AG04450 (cell line): Measurements from ENCODE around the gene LSS. TPM values are rescaled to one million over a fixed set of nuclear protein-coding genes. Genes with fewer than 3 reads are reported as not detected.

Experiments
- CTCF ChIA-PET: fragments of 300-600, 350-600 bp; formaldehyde crosslinking; extraction: SDS; loops from one replicate; lab custom pipeline; 2022; ENCODE audit warnings: antibody characterized with exemption, inconsistent platforms; lab: Charles Lee
- POLR2A ChIA-PET: fragments of 350-600 bp; formaldehyde crosslinking; extraction: SDS; loops from one replicate; lab custom pipeline; 2021; ENCODE audit warnings: antibody characterized with exemption, inconsistent platforms; lab: Yijun Ruan, JAX
- DNase-seq: peaks from one replicate; pipeline ENCODE4 v3.0.0-alpha.2; 2011; ENCODE audit warnings: low read depth, low spot score
- H3K27ac ChIP-seq: one replicate; pipeline ENCODE4 v1.5.1; 2012; ENCODE audit warnings: low read depth, low read length, control low read depth
- H3K27me3 ChIP-seq: one replicate; pipeline ENCODE4 v1.6.0; 2012; ENCODE audit warnings: low read length; ENCODE audit not compliant: control insufficient read depth, insufficient read depth
- H3K4me3 ChIP-seq: 2 replicates; pipeline ENCODE4 v1.5.1; 2011; ENCODE audit warnings: mild to moderate bottlenecking, low read depth, low read length, control low read depth
- H3K9me3 ChIP-seq: 2 replicates; pipeline ENCODE4 v1.5.1; 2012; ENCODE audit warnings: low read length; ENCODE audit not compliant: control insufficient read depth, insufficient read depth
- CTCF ChIP-seq: IDR thresholded peaks from 2 replicates; pipeline ENCODE4 v1.5.1; 2011; ENCODE audit warnings: low read depth, low read length, control low read depth, inconsistent platforms
- polyA plus RNA-seq: library from polyadenylated mRNA; depleted of rRNA; stranded (reverse); fragments of >200 nt; gene quantifications from 2 replicates; pipeline ENCODE4 v1.2.3, GENCODE V29; 2011

The LSS gene
- polyA plus RNA-seq, 1 experiment = 49.0 TPM

DNA sequence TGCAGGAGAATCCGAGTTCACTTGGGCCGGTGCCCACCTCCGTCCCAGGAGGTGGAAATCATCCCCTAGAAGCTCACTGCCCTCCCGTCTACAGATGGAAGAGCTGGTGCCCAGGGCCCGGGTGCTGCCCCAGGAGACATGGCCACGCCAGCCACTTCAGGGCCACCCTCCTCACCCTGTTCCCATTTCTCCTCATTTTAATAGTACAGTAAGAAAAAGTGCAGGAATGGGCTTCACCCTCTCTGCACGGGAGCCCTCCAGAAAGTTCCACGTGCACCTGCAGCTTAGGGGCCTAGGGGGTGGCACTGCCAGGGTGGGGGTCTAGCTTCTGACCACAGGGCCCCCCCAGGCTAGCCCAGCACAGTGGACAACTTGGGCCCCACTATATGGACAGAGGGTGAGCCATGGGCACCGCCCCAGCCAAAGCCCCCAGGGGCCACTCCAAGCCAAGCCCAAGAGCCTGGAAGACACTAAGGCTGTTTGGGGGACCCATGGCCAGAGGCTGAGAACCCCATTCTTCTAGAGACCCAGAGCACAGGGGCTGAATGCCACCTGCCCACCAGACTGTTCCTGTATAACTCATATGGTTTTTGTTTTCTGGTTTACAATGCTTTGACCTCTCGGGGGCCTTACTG, 69.8 kb downstream of the LSS start:
- Histone ChIP-seq H3K4me3 (no peak overlapping the region), H3K27me3 (peaks cover 18% of the 10 kb centered on the region), H3K27ac (no peak overlapping the region), H3K9me3 (peaks cover 6% of the 10 kb centered on the region; the same call in 1 of the 2 replicates)
- POLR2A ChIA-PET = no interaction called here
- no peak for TF ChIP-seq CTCF
- DNase-seq = no peak
- CTCF ChIA-PET = interaction anchor here (1.1 kb wide), 1 partner anchor 16 kb away, joined by 3 read pairs; no protein-coding TSS in a partner anchor

DNA sequence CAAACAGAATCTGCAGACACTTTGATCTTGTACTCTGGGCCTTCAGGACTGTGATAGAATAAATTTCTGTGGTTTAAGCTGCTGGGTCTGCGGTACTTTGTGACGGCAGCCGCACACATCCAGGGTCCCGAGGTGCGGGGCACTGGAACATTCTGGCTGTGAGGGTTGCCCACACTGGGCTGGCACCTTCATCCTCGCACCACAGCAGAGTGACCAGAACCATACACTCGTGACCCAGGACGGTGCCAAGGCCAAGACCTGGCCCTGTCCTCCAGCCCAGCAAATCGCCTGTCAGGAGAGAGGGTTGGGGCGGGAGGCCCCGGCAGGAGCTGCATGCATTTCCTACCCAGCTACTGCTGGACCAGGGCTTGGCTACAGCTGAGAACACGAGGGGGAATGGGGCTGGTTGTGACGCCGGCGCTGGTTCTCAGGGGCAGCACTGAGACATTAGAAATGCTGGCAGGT, 70.6 kb downstream of the LSS start:
- no peak for DNase-seq
- CTCF ChIA-PET = interaction anchor here (1.1 kb wide), 1 partner anchor 15 kb away, joined by 3 read pairs; no protein-coding TSS in a partner anchor
- peaks cover 18% of the 10 kb centered on the region for H3K27me3 ChIP-seq
- TF ChIP-seq CTCF = no peak
- H3K9me3 ChIP-seq = peaks cover 6% of the 10 kb centered on the region; the same call in 1 of the 2 replicates
- POLR2A ChIA-PET = no interaction called here
- H3K27ac ChIP-seq = no peak overlapping the region
- no peak overlapping the region for H3K4me3 ChIP-seq

- ChIA-PET CTCF (no interaction called here), POLR2A (no interaction called here)
- no peak for TF ChIP-seq CTCF
- Histone ChIP-seq H3K27me3 (peaks cover 13% of the 10 kb centered on the region), H3K27ac (no peak overlapping the region), H3K9me3 (peaks cover 6% of the 10 kb centered on the region; the same call in 1 of the 2 replicates), H3K4me3 (no peak overlapping the region)
- no peak for DNase-seq
Observed at GRCh38 chr21:46157396-46157986, 71.1 kb downstream of the LSS start.

DNA sequence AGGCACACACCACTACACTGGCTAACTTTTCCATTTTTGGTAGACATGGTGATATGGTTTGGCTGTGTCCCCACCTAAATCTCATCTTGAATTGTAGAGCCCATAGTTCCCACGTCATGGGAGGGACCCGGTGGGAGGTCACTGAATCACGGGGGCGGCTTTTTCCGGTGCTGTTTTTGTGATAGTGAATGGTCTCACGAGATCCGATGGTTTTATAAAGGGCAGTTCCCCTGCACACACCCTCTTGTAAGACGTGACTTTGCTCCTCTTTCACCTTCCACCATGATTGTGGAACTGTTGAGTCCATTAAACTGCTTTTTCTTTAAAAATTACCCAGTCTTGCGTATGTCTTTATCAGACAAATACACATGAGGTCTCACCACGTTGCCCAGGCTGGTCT, 71.9 kb downstream of the LSS start:
- DNase-seq = no peak
- no peak for TF ChIP-seq CTCF
- POLR2A ChIA-PET = no interaction called here
- Histone ChIP-seq H3K27ac (no peak overlapping the region), H3K9me3 (peaks cover 6% of the 10 kb centered on the region; the same call in 1 of the 2 replicates), H3K27me3 (peaks cover 5% of the 10 kb centered on the region), H3K4me3 (no peak overlapping the region)
- CTCF ChIA-PET = no interaction called here

- peaks cover 5% of the 10 kb centered on the region; the same call in 1 of the 2 replicates for H3K9me3 ChIP-seq
- H3K4me3 ChIP-seq = no peak overlapping the region
- peaks cover 2% of the 10 kb centered on the region for H3K27me3 ChIP-seq
- H3K27ac ChIP-seq = no peak overlapping the region
- no peak for DNase-seq
- ChIA-PET CTCF (no interaction called here), POLR2A (no interaction called here)
- TF ChIP-seq CTCF = no peak
Observed at GRCh38 chr21:46156378-46156645, 72.3 kb downstream of the LSS start.
